Gastrocnemius medialis (tissue), 4 donors: ENCODE results near the gene FADS3. TPM values are rescaled to one million over a fixed set of nuclear protein-coding genes. Genes with fewer than 3 reads are reported as not detected.

ENCODE experiments used
- ATAC-seq, 2 donors: fragments of 150-250 bp; one replicate each; pipeline ENCODE4 v1.9.1; 2016
- DNase-seq, 2 donors: peaks; one replicate each; pipeline ENCODE4 v3.0.0-alpha.2; 2019
- H3K27ac ChIP-seq, 4 donors: fragments of 200-600 bp; sonication (generic); 1 replicate in 1 of 4; 2 replicates in 3 of 4; pipeline ENCODE4 v1.5.1; 2016 to 2018; ENCODE audit warnings: mild to moderate bottlenecking in 2 of 4, moderate library complexity in 1 of 4
- H3K27me3 ChIP-seq, 3 donors: fragments of 200-600 bp; sonication (generic) in 2 of 3; 1 replicate in 1 of 3; 2 replicates in 2 of 3; pipeline versions ENCODE4 v1.5.1 to v1.6.0; 2016 to 2019; ENCODE audit warnings: mild to moderate bottlenecking in 1 of 3, moderate library complexity in 1 of 3
- H3K36me3 ChIP-seq, 2 donors: fragments of 200-600 bp; sonication (generic) in 1 of 2; one replicate each; pipeline ENCODE4 v1.5.1; 2017 to 2018
- H3K4me1 ChIP-seq, 2 donors: fragments of 200-600 bp; sonication (generic) in 1 of 2; one replicate each; pipeline ENCODE4 v1.5.1; 2016 to 2017; ENCODE audit warnings: mild to moderate bottlenecking in 2 of 2
- H3K4me3 ChIP-seq, 4 donors: fragments of 200-600 bp; sonication (generic) in 3 of 4; 1 replicate in 1 of 4; 2 replicates in 3 of 4; pipeline ENCODE4 v1.5.1; 2016 to 2019; ENCODE audit warnings: mild to moderate bottlenecking in 2 of 4
- H3K9me3 ChIP-seq, 3 donors: fragments of 200-600 bp; sonication (generic) in 2 of 3; 1 replicate in 1 of 3; 2 replicates in 2 of 3; pipeline ENCODE4 v1.5.1; 2016 to 2019
- POLR2A ChIP-seq, 2 donors: fragments of 450-650 bp; IDR thresholded peaks; one replicate each; pipeline ENCODE4 v1.6.1; 2017; ENCODE audit warnings: antibody characterized with exemption in 2 of 2, mild to moderate bottlenecking in 2 of 2, moderate library complexity in 2 of 2
- in situ Hi-C, 4 donors: fragments of 200-750 bp; cut with MboI; loops; one replicate each; pipeline versions ENCODE4 v1.15.0 to v1.8.0; 2017; ENCODE audit warnings: low sequenced_read_pairs in 4 of 4
- intact Hi-C: fragments of 100-400 bp; cut with DNase I; formaldehyde crosslinking; loops from one replicate; pipeline ENCODE4 v1.15.1; 2023; ENCODE audit warnings: low total_unique reads
- total RNA-seq, 4 donors: library from RNA; depleted of rRNA; stranded (reverse); fragments of >200 nt; gene quantifications; one replicate each; pipeline versions ENCODE4 v1.1.0 to v1.2.3, GENCODE V29; 2016
- TF ChIP-seq, protein P1 (sequence below), 5 experiments: fragments of 450-650 bp in 3 of 5; fragments of 200-600 bp in 2 of 5; sonication (generic) in 2 of 5; IDR thresholded peaks in 4 of 5; conservative IDR thresholded peaks in 1 of 5; 1 replicate in 4 of 5; 2 replicates in 1 of 5; pipeline ENCODE4 v1.5.1; 2016 to 2019; ENCODE audit warnings: antibody characterized with exemption in 5 of 5, mild to moderate bottlenecking in 3 of 5, moderate library complexity in 3 of 5

Gene FADS3
- total RNA-seq, 4 donors from 2014 or later = 40.7 to 196 (median 89.0) TPM

DNA sequence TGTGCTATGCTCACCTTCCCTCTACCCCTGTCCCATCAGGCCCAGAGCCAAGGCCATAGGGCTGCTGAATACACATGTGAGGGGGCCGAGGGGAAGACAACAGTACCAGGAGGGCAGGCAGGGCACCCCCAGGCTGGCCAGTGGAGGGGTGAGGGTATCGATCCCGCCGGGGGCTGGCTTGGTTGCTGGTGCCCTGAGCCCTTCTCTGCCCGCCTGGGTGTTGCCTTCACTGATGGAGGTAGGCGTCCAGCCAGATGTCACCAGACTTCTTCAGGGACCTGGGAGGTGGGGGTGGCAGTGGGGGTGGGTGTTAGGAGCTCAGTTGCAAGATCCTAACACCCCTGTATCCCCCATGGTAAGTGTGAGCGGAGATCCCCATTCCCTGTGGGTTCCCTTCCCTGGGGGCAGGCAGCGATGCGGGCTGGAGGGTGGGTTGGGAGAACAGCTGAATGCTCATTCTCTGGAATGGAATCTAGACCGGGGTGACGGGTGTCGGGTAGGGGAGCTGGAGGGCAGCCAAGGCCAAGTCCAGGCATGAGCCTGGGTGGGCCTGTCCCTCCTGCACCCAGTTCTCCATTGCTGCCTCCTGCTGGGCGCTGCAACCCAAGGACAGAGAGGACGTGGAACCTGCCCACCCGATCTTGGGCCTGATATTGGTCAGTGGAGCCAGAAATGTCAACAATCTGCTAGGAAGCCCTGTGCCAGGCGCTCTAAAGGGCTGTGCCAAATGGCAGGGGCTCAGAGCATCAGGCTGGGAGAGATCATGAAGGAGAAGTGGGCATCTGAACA lies 17.6 kb downstream of the FADS3 start:
- intact Hi-C loops = loop anchor here (5.0 kb wide), 1 partner anchor 76 kb away; no protein-coding TSS in a partner anchor
- ATAC-seq (no peak), DNase-seq (no peak)
- TF ChIP-seq POLR2A (IDR thresholded peaks at IDR 0.05) = no peak
- TF ChIP-seq, protein P1, sequence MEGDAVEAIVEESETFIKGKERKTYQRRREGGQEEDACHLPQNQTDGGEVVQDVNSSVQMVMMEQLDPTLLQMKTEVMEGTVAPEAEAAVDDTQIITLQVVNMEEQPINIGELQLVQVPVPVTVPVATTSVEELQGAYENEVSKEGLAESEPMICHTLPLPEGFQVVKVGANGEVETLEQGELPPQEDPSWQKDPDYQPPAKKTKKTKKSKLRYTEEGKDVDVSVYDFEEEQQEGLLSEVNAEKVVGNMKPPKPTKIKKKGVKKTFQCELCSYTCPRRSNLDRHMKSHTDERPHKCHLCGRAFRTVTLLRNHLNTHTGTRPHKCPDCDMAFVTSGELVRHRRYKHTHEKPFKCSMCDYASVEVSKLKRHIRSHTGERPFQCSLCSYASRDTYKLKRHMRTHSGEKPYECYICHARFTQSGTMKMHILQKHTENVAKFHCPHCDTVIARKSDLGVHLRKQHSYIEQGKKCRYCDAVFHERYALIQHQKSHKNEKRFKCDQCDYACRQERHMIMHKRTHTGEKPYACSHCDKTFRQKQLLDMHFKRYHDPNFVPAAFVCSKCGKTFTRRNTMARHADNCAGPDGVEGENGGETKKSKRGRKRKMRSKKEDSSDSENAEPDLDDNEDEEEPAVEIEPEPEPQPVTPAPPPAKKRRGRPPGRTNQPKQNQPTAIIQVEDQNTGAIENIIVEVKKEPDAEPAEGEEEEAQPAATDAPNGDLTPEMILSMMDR (IDR thresholded peaks at IDR 0.05 in 4 of 5, conservative IDR thresholded peaks at IDR 0.05 in 1 of 5) = no peak
- H3K4me1 ChIP-seq = peaks cover 0 to 5% of the 10 kb centered on the region in 2 donors
- H3K9me3 ChIP-seq = no peaks in the 10 kb centered on the region
- in situ Hi-C loops = loop anchor here in 2 of 4 donors (10.0 kb wide), 2 partner anchors 211 to 231 kb away; no protein-coding TSS in a partner anchor
- peaks cover 0 to 28% of the 10 kb centered on the region in 2 donors for H3K36me3 ChIP-seq
- no peak overlapping the region for H3K4me3 ChIP-seq
- H3K27ac ChIP-seq = no peak overlapping the region
- H3K27me3 ChIP-seq = no peaks in the 10 kb centered on the region

DNA sequence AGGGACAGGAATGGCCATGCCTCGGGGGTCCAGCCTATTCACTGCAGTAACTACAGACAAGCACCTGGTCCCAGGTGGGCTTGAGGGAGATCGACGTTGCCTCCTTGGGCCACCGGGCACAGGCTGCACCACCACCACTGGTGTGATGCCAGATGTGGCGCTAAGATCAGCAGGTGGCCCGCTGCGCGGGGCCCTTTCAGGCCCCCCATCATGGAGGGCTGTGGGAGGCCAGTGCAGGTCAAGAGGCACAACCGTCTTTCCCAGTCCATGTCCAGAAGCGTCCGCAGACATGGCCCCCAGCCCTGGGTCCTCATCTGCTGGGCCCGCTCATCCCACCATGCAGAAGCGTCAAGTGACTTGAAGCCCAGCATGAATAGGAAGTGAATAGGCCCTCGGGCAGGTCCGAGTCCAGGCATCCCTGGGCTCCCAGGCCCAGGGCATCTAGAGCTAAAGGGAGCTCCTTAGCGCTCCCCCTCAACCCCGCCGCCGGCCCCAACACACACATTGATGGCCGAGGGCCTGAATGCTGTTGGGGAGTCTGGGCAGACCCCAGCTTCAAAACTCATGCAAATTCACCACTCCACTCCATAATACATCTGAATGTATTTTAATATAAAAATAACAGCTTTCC lies 18.3 kb downstream of the FADS3 start:
- in situ Hi-C loops = loop anchor here in 2 of 4 donors (10.0 kb wide), 2 partner anchors 212 to 232 kb away; no protein-coding TSS in a partner anchor

GRCh38 chr11:61871158-61871597 lies 20.2 kb downstream of the FADS3 start:
- H3K4me3 ChIP-seq = no peak overlapping the region
- H3K27me3 ChIP-seq = no peaks in the 10 kb centered on the region
- ATAC-seq = peak; percentile 87 to 88
- in situ Hi-C loops = loop anchor here in 2 of 4 donors (10.0 kb wide), 2 partner anchors 214 to 234 kb away; no protein-coding TSS in a partner anchor
- no peaks in the 10 kb centered on the region for H3K9me3 ChIP-seq
- H3K36me3 ChIP-seq = peaks cover 0 to 6% of the 10 kb centered on the region in 2 donors
- intact Hi-C loops = loop anchor here (1.0 to 5.0 kb wide), 4 partner anchors 28 to 238 kb away; no protein-coding TSS in a partner anchor
- peak overlapping the region; percentile 48 to 70 (median 66) for H3K27ac ChIP-seq
- peaks cover 0 to 5% of the 10 kb centered on the region in 2 donors for H3K4me1 ChIP-seq
- no peak for TF ChIP-seq POLR2A (IDR thresholded peaks at IDR 0.05)
- TF ChIP-seq, protein P1 (IDR thresholded peaks at IDR 0.05 in 4 of 5, conservative IDR thresholded peaks at IDR 0.05 in 1 of 5) = peak; percentile 87 to 96 (median 93)
- DNase-seq = peak; percentile 47 to 62

More for the DNA sequence above, 18.3 kb downstream of the FADS3 start:
- Histone ChIP-seq H3K36me3 (peaks cover 0 to 21% of the 10 kb centered on the region in 2 donors), H3K9me3 (no peaks in the 10 kb centered on the region), H3K4me1 (peaks cover 0 to 5% of the 10 kb centered on the region in 2 donors), H3K4me3 (no peak overlapping the region), H3K27ac (no peak overlapping the region), H3K27me3 (no peaks in the 10 kb centered on the region)
- DNase-seq (no peak), ATAC-seq (no peak)
- intact Hi-C loops = loop anchor here (5.0 kb wide), 1 partner anchor 76 kb away; no protein-coding TSS in a partner anchor
- TF ChIP-seq, protein P1 (IDR thresholded peaks at IDR 0.05 in 4 of 5, conservative IDR thresholded peaks at IDR 0.05 in 1 of 5) = peak in 1 of 5 experiments; percentile 2
- no peak for TF ChIP-seq POLR2A (IDR thresholded peaks at IDR 0.05)

DNA sequence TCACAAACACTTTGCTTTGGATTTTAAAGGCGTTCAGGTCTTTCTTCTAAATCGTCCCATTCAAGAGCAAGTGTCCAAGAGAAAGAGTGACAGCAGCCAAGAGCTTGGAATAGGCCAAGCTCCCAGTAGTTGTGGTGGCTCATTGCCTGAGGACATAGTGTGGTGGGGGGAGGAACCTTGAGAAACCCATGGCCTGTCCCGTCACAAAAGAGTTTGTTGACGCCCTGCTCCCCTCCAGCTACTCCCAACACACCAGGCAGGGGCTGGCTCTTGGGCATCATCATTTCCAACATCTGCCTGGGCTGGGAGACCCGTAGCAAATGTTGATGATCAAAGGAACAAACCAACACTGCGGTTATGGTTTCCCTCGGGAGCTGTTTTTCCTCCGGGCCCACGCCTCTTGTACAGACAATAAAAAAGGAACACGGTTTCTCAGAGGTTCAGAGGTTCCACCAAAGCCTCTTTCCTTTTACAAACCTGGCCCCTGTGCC lies 20.8 kb downstream of the FADS3 start:
- intact Hi-C loops (loop anchor here (1.0 to 5.0 kb wide), 4 partner anchors 29 to 238 kb away; no protein-coding TSS in a partner anchor), in situ Hi-C loops (loop anchor here in 2 of 4 donors (10.0 kb wide), 2 partner anchors 214 to 234 kb away; no protein-coding TSS in a partner anchor)
- no peaks in the 10 kb centered on the region for H3K9me3 ChIP-seq
- H3K36me3 ChIP-seq = peaks cover 0 to 2% of the 10 kb centered on the region in 2 donors
- H3K4me1 ChIP-seq = peaks cover 0 to 5% of the 10 kb centered on the region in 2 donors
- TF ChIP-seq, protein P1 (IDR thresholded peaks at IDR 0.05 in 4 of 5, conservative IDR thresholded peaks at IDR 0.05 in 1 of 5) = no peak
- TF ChIP-seq POLR2A (IDR thresholded peaks at IDR 0.05) = no peak
- no peaks in the 10 kb centered on the region for H3K27me3 ChIP-seq
- H3K4me3 ChIP-seq = no peak overlapping the region
- ATAC-seq = no peak
- no peak for DNase-seq
- peak overlapping the region; percentile 48 to 70 (median 66) for H3K27ac ChIP-seq
